Measurements from ENCODE around the gene SDR9C7.

DNA sequence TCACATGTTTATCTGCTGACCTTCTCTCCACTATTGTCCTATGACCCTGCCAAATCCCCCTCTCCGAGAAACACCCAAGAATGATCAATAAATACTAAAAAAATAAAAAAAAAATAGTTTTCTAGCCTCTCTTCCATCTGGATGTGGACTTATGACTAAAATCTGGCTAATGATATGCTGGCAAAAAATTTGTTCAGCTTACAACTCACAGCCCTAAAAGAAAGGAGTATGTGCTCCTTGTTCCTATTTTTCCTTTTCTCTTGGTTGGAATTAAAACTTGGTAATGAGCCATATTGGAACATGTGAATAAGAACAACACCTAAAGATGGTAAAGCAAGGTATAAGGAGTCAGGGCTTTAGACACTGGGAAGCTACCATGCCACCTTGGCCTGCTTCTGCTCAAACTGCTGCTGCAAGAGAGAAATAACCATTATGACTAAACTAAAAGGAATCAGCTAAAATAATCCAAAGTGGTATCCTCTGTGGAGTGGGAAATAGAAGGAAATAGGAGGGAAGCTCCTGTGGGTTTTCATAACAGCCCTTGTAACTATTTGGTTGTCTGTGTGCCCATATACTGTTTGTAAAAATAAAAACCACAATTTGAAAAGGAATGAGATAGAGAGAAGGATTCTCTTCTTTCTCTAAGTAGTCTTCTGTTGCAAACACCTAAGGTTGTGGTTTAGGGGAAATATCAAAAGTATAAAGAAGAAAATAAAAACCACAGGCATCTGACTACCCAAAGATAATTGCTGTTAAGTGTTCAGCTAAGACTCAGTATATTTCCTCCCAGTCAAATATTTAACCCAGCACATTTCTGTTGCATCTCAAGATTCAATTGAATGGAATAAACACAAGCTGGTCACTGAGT, 53.8 kb downstream of the SDR9C7 start:
- no peak for TF ChIP-seq FOXM1 (IDR thresholded peaks at IDR 0.05; ENCODE audit: borderline replicate concordance)
- no peak for TF ChIP-seq SUZ12 (IDR thresholded peaks at IDR 0.05)
- no peak for TF ChIP-seq BHLHE40 (IDR thresholded peaks at IDR 0.05; ENCODE audit: borderline replicate concordance)
- TF ChIP-seq FOXK2 (IDR thresholded peaks at IDR 0.05), result no peak
- TF ChIP-seq ARNT (IDR thresholded peaks at IDR 0.05), result no peak
- TF ChIP-seq LEF1 (IDR thresholded peaks at IDR 0.05; ENCODE audit: borderline replicate concordance), result no peak
- no peak for TF ChIP-seq FOXA1 (IDR thresholded peaks at IDR 0.05)
- TF ChIP-seq, protein P1, sequence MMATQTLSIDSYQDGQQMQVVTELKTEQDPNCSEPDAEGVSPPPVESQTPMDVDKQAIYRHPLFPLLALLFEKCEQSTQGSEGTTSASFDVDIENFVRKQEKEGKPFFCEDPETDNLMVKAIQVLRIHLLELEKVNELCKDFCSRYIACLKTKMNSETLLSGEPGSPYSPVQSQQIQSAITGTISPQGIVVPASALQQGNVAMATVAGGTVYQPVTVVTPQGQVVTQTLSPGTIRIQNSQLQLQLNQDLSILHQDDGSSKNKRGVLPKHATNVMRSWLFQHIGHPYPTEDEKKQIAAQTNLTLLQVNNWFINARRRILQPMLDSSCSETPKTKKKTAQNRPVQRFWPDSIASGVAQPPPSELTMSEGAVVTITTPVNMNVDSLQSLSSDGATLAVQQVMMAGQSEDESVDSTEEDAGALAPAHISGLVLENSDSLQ (IDR thresholded peaks at IDR 0.05), result no peak
- TF ChIP-seq NFRKB (IDR thresholded peaks at IDR 0.05), result no peak
- TF ChIP-seq TARDBP (IDR thresholded peaks at IDR 0.05), result no peak
- TF ChIP-seq ELF4 (IDR thresholded peaks at IDR 0.05), result no peak
- no peak for TF ChIP-seq L3MBTL2 (conservative IDR thresholded peaks at IDR 0.05)
- no peak for TF ChIP-seq SP1 (IDR thresholded peaks at IDR 0.05)

All from HEK293T (cell line).